GM20431 (cell line): ENCODE measurements around the gene TFB1M.
"Not testable (repeated sequence)": the region's sequence is repeated elsewhere in the genome, so short reads cannot be mapped to it uniquely, and the experiment has no call there.

ENCODE experiments used
- in situ Hi-C: fragments of 300-500 bp; cut with MseI, MboI; formaldehyde crosslinking; loops from one replicate; pipeline ENCODE4 v1.15.0; 2020; ENCODE audit warnings: low sequenced_read_pairs; ENCODE audit not compliant: unreplicated experiment

The TFB1M gene

DNA sequence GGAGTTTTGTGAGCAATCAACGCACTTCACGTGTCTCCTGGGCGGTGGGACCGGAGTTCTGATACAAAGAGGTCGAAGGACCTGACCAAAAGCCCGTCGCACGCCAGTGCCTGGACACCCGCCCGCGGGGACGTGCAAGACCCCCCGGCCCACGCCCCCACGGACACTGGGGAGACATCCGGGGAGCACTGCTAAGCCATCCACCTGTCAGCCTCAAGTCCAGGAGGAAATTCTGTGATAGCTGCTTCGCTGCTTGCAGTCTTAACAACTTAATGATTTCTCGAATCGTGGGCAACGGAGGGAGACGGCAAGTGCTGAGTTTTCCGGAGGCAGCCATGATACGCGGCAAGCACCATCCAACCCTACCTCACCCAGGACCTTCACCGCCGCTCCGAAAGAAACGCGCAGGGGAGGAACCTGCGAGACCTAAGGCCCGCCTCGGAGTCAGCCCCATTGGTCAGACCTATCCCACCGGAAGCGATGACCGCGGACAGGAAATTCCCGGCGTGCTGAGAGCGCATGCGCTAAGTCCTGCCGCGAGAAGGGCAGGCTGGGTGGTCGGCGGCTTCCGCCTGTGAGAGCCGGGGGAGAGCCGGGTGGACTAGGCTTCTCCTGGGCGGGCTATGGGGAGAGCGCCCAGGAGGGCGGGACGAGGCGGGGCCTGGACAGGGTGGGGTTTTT is at the start of gene TFB1M:
TSS of gene TFB1M (minus strand) at position 393 of the 681 bp plus-strand sequence. CDS start at position 337, 56 bp downstream.
- in situ Hi-C loops, result no loop called here

DNA sequence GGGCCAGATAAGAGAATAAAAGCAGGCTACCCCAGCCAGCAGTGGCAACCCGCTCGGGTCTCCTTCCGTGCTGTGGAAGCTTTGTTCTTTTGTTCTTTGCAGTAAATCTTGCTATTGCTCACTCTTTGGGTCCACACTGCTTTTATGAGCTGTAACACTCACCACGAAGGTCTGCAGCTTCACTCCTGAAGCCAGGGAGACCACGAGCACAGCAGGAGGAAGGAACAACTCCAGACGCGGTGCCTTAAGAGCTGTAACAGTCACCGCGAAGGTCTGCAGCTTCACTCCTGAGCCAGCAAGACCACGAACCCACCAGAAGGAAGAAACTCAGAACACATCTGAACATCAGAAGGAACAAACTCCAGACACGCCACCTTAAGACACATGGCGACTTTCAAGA is 49.7 kb upstream of the TFB1M start:
- in situ Hi-C loops, result not testable (repeated sequence)

GRCh38 chr6:155362968-155363632 is 48.8 kb upstream of the TFB1M start:
- in situ Hi-C loops, result not testable (repeated sequence)

DNA sequence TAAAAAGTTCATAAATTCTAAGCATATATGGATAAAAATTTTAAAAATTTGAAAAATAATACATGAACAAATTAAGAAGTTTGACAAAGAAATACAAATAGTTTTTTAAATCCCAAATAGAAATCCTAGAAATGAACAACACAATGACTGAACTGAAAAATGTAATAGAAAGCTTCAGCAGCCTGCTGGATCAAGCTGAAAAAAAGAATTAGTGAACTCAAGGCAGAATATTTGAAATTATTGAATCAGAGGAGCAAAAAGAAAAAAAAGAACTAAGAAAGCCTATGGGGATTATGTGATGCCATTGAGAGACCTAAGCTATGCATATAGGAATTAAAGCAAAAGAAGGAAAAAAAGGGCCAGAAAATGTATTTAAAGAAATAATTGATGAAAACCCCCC is 39.9 kb upstream of the TFB1M start:
- in situ Hi-C loops, result no loop called here

- in situ Hi-C loops, result no loop called here
Measured at GRCh38 chr6:155352811-155353210, 38.5 kb upstream of the TFB1M start.

DNA sequence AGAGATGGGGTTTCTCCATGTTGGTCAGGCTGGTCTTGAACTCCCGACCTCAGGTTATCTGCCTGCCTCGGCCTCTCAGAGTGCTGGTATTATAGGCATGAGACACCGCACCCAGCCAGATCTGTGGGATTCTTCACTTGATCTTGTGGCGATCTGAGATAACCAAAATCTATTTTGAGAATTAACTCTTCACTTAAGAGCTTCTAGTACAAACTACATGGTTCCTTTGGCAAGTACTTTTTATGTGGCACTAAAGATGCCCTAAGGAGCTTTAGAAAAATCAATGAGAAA is 37.8 kb upstream of the TFB1M start:
- in situ Hi-C loops, result no loop called here

- in situ Hi-C loops, result no loop called here
Measured at GRCh38 chr6:155351273-155352129, 37.2 kb upstream of the TFB1M start.

- in situ Hi-C loops, result no loop called here
Measured at GRCh38 chr6:155349956-155350355, 35.7 kb upstream of the TFB1M start.

DNA sequence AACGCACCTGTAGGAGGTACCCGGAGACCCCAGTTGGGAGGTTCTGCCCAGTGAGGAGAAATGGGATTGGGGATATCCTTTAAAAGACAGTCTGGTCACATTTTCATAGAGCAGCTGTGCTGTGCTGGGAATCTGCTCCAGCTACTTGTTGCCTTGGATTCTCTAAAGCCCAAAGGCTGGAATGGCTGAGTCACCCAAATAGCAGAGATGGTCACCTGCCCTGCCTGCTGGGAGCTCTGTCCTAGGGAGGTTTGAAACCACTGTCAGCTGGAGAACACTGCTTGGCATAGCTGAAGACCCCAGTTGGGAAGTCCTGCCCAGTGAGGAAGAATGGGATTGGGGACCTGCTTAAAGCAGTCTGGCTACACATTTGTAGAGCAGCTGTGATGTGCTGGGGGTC is 34.8 kb upstream of the TFB1M start:
- in situ Hi-C loops, result no loop called here

DNA sequence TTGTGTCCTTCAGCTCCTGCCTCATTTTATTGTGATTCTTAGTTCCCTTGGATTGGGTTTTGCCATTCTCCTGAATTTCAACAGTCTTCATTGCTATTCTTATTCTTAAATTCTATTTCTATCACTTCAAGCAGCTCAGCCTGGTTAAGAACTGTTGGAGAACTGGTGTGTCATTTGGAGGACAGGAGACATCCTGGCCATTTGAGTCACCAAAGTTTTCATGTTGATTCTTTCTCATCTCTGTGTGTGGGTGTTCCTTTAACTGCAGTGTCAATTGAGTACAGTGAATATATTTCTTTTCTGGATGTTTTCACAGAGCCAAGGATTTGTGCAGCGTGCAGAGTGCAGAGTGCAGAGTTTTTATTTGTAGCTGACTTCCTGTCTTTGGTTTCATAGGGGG is 33.5 kb upstream of the TFB1M start:
- in situ Hi-C loops, result no loop called here

GRCh38 chr6:155346957-155347356 is 32.7 kb upstream of the TFB1M start:
- in situ Hi-C loops, result no loop called here

DNA sequence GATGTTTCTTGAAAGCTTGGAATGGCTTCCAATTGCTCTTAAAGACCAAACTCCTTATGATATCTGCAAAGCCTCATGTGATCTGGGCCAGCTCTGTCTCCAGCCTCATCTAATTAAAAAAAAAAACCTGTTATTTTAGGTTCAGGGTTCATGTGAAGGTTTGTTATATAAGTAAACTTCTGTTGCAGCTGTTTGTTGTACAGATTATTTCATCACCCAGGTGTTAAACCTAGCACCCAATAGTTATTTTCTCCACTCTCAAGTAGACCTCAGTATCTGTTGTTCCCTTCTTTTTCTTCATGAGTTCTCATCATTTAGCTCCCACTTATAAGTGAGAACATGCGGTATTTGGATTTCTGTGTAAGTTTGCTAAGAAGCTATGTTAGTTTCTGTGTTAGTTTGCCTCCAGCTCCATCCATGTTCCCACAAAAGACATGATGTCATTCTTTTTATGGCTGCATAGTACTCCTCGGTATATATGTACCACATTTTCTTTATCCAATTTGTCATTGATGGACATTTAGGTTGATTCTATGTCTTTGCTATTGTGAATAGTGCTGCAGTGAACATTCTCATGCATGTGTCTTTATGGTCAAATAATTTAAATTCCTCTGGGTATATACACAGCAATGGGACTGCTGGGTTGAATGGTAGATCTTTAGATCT is 30.2 kb upstream of the TFB1M start:
- in situ Hi-C loops, result no loop called here

GRCh38 chr6:155341130-155341828 is 27.0 kb upstream of the TFB1M start:
- in situ Hi-C loops, result no loop called here

GRCh38 chr6:155340464-155341129 is 26.3 kb upstream of the TFB1M start:
- in situ Hi-C loops, result no loop called here

DNA sequence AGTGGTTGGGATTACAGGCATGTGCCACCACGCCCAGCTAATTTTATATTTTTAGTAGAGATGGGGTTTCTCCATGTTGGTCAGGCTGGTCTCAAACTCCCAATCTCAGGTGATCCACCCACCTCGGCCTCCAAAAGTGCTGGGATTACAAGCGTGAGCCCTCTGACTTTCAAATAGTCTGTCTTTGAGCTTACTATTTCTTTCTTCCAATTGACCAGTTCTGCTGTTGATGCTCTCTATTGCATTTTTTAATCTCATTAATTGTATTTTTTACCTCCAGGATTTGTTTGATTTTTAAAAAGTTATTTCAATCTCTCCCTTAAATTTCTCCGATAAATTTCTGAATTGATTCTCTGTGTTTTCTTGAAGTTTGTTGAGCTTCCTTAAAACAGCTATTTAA is 25.6 kb upstream of the TFB1M start:
- in situ Hi-C loops, result not testable (repeated sequence)

DNA sequence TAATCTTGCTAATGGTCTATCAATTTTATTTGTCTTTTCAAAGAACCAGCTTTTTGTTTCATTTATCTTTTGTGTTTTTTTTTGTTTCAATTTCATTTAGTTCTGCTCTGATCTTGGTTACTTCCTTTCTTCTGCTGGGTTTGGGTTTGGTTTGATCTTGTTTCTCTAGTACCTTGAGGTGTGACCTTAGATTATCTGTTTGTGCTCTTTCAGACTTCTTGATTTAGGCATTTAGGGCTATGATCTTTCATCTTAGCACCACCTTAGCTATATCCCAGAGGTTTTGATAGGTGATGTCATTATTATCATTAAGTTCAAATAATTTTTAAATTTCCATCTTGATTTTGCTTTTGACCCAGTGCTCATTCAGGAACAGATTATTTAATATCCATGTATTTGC is 24.0 kb upstream of the TFB1M start:
- in situ Hi-C loops, result not testable (repeated sequence)

DNA sequence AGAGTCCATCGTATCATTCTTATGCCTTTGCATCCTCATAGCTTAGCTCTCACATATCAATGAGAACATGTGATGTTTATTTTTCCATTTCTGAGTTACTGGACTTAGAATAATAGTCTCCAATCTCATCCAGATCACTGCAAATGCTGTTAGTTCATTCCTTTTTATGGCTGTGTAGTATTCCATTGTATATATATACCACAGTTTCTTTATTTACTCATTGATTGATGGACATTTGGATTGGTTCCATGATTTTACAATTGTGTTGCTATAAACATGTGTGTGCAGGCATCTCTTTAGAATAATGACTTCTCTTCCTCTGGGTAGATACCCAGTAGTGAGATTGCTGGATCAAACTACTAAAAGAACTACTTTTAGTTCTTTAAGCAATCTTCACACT is 21.0 kb upstream of the TFB1M start:
- in situ Hi-C loops, result no loop called here

DNA sequence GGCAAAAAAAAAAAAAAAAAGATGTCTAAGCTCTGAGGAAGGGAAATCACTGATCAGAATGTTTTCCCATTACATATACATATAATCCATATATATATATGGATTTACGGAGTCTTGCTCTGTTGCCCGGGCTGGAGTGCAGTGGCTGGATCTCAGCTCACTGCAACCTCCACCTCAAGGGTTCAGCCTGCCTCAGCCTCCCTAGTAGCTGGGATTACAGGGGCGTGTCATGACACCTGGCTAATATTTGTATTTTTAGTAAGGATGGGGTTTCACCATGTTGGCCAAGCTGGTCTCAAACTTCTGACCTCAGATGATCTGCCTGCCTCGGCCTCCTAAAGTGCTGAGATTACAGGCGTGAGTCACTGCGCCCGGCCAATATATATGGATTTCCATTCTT is 19.8 kb upstream of the TFB1M start:
- in situ Hi-C loops, result not testable (repeated sequence)

DNA sequence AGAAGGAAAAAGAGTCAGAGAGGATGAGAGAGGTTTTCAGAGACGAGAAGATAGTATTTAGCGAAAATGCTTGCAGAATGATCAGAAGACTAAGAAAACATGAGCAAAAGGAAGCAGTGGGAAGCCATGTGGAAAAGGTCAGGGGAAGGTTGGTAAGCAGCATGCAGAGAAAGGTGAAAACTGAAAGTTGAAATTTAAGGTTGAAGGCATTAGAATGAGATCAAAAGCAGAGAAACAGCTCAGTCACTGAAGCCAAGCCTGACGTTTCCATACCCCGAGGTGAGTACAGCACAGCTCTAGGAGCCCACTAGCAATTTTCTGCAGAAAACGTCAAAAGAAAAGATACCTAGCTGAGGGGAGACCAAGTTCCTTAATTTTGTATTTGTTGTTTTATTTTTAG is 19.1 kb upstream of the TFB1M start:
- in situ Hi-C loops, result no loop called here

DNA sequence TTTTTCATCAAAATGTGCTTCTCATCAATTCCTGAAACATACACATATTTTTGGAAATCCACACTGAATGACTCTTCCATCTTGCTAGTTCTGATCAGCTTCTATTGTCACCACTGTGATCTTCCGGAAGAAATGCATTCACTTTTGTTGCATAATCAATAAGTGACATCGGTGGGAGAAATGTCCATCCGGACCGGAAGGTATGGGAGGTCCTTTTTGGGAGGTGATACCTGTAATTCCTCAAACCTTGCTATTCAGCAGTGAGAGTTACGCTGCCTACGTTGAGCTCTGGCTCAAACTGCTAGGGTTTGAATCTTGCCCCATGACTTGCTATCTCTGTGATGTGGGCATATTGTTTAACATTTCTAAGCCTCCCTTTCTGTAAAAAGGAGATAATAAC is 16.6 kb upstream of the TFB1M start:
- in situ Hi-C loops, result no loop called here
